ENCODE results near the gene MLEC.

The MLEC gene

DNA sequence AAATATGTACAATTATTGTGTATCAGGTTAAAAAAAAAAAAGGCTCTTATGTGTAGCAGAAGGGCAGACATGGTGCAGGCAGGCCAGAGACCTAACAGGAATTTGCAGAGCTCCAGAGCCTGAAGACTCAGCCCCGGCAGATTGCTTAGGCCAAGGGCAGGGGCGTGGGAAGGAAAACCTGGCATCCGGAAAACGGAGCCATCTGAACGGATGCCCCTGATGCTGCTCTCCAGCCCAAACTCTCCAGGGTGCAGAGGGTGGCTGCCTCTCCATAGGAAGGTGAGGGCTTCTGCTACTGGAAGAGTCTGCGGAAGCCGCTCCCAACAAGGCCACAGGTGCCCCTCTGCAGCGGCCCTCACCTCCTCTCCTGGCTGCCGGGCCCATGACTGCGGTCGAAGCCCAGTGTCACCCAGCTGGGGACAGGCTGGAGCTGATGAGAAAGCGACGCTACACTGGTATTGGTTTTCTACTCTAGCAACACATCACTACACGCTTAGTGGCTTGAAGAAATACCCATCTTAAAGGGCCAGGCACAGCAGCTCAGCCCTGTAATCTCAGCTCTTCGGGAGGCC, 58.1 kb downstream of the MLEC start:
- no peak for DNase-seq (ENCODE audit: low spot score)

DNA sequence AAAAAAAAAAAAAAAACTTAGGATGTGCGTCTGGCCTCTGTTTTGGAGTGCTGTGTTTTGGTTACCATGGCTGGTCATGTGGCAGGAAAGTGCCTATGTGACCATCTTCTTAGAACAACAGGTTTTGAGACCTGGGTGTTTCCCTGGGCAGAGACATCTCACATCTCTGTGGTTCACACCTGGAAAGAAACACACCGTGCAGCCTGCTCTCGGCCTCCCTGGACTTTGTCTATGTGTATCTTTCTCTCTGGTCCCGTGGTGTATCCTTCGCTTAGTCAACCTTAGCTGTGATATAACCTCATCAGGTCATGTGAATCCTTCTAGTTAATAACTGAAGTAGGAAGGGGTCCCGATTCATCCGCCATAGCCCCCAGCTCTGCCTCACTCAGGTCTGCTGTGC, 61.3 kb downstream of the MLEC start:
- DNase-seq (ENCODE audit: low spot score): no peak

DNA sequence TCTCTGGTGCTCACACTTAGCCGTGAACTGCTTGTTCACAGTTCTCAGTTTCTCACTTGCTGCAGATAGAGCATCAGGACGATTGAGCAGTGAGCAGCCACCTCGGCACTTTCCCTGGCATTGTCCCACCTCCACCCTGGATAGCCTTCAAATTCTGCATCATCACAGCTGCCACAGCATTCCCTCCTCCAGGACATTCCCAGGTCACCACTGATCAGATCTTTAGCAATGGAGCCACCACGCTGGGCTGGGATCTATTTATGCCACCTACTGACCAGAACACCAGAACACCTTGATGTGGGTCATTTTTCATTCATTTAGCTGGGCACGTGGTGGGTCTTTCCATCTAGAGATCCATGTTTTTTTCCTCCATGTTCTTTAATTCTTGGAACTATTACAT, 62.3 kb downstream of the MLEC start:
- no peak for DNase-seq (ENCODE audit: low spot score)

DNA sequence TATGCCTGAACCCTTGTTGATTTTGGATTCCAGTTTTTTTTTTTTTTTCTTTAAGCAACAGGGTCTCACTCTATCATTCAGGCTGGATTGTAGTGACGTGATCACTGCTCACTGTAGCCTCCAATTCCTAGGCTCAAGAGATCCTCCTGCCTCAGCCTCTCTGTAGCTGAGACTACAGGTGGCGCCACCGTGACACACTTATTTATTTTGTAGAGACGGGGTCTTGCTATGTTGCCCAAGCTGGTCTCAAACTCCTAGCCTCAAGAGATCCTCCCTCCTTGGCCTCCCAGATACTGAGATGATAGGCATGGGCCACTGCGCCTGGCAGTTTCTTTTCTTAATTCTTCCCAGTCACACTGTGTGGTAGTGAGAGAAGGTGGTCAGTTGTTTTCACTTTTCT, 63.9 kb downstream of the MLEC start:
- no peak for DNase-seq (ENCODE audit: low spot score)

DNA sequence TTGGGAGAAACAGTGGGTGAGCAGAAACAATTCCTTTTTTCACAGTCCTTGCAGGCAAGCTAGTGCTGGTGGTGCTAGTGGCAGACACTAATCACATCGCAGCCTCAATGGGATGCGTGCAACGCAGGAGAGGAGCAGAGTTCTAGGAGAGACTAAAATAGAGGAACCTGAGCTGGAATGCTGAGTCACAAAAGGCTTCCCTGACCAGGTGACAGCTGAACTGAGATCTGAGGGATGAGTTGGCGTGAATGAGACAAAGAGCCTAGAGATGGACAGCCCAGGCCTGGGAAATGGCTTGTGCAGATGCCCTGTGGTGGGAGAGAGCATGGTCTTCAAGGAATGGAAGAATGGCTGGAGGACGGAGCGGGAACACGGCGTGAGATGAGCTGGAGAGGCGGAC, 64.4 kb downstream of the MLEC start:
- no peak for DNase-seq (ENCODE audit: low spot score)

All from germinal center (tissue), 1 donor.